Measurements from ENCODE around the gene KRTAP5-4.

Gene KRTAP5-4

GRCh38 chr11:1655168-1656060, 33.5 kb upstream of the KRTAP5-4 start:
- Histone ChIP-seq H3K36me3 (ENCODE audit: control insufficient read depth, insufficient read depth, low read length) (no peaks in the 10 kb centered on the region), H3K9ac (no peak overlapping the region), H3K4me1 (no peaks in the 10 kb centered on the region), H3K9me3 (ENCODE audit: control insufficient read depth, low read length) (no peaks in the 10 kb centered on the region), H3K27ac (no peak overlapping the region), H3K4me3 (ENCODE audit: low read depth, low read length) (no peak overlapping the region), H3K79me2 (no peaks in the 10 kb centered on the region), H3K27me3 (ENCODE audit: control insufficient read depth, insufficient read depth, low read length) (no peaks in the 10 kb centered on the region), H2AFZ (no peak overlapping the region), H3K4me2 (ENCODE audit: low read length) (no peak overlapping the region)
- TF ChIP-seq, protein P1, sequence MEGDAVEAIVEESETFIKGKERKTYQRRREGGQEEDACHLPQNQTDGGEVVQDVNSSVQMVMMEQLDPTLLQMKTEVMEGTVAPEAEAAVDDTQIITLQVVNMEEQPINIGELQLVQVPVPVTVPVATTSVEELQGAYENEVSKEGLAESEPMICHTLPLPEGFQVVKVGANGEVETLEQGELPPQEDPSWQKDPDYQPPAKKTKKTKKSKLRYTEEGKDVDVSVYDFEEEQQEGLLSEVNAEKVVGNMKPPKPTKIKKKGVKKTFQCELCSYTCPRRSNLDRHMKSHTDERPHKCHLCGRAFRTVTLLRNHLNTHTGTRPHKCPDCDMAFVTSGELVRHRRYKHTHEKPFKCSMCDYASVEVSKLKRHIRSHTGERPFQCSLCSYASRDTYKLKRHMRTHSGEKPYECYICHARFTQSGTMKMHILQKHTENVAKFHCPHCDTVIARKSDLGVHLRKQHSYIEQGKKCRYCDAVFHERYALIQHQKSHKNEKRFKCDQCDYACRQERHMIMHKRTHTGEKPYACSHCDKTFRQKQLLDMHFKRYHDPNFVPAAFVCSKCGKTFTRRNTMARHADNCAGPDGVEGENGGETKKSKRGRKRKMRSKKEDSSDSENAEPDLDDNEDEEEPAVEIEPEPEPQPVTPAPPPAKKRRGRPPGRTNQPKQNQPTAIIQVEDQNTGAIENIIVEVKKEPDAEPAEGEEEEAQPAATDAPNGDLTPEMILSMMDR (IDR thresholded peaks at IDR 0.05): no peak

DNA sequence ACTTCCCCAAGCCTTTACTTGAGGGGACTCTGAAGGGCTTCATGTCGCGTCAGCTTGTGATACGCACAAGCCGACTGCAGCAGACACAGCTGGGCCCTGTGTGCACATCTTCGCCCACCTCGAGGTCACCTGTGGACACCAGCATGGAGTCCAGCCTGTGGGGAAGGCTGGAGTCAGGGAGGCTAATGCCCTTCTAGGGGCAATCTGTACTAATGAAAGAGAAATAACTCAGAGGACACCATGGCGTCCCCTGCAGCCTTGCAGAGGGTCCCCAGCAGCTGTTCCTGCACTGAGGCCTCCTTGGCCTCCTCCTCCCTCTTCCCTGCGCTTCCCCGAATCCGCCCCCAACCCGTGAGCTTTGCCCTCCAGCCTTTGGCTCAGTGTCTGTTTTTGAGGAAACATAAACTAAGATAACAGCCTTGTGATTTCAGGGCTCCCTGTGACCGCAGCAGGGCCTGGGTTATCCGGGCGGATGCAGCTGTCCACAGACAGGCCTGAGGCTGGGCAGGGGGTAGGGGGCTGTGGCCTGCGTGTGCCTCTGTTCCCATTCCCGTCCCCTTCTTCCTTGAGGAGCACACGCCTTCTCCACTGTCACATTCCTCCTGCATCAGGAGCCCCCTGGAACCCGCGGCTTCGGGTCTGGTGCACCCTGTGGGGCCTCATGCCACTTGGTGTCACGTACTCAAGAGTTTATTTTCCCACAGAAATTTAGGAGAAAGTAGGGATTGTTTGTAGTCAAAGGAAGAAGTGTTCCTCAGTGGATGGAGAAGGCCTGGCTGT, 32.6 kb upstream of the KRTAP5-4 start:
- no peak overlapping the region for H3K4me2 ChIP-seq (ENCODE audit: low read length)
- TF ChIP-seq, protein P1 (IDR thresholded peaks at IDR 0.05): no peak
- no peak overlapping the region for H3K9ac ChIP-seq
- no peaks in the 10 kb centered on the region for H3K79me2 ChIP-seq
- H3K36me3 ChIP-seq (ENCODE audit: control insufficient read depth, insufficient read depth, low read length): no peaks in the 10 kb centered on the region
- no peak overlapping the region for H2AFZ ChIP-seq
- H3K27ac ChIP-seq: no peak overlapping the region
- no peaks in the 10 kb centered on the region for H3K4me1 ChIP-seq
- H3K27me3 ChIP-seq (ENCODE audit: control insufficient read depth, insufficient read depth, low read length): no peaks in the 10 kb centered on the region
- H3K4me3 ChIP-seq (ENCODE audit: low read depth, low read length): no peak overlapping the region
- H3K9me3 ChIP-seq (ENCODE audit: control insufficient read depth, low read length): no peaks in the 10 kb centered on the region

GRCh38 chr11:1653541-1654387, 31.8 kb upstream of the KRTAP5-4 start:
- Histone ChIP-seq H3K27me3 (ENCODE audit: control insufficient read depth, insufficient read depth, low read length) (no peaks in the 10 kb centered on the region), H3K27ac (no peak overlapping the region), H3K4me2 (ENCODE audit: low read length) (no peak overlapping the region), H3K79me2 (no peaks in the 10 kb centered on the region), H3K9me3 (ENCODE audit: control insufficient read depth, low read length) (no peaks in the 10 kb centered on the region), H3K9ac (no peak overlapping the region), H3K4me1 (no peaks in the 10 kb centered on the region), H2AFZ (no peak overlapping the region), H3K4me3 (ENCODE audit: low read depth, low read length) (no peak overlapping the region), H3K36me3 (ENCODE audit: control insufficient read depth, insufficient read depth, low read length) (no peaks in the 10 kb centered on the region)
- TF ChIP-seq, protein P1 (IDR thresholded peaks at IDR 0.05): no peak

DNA sequence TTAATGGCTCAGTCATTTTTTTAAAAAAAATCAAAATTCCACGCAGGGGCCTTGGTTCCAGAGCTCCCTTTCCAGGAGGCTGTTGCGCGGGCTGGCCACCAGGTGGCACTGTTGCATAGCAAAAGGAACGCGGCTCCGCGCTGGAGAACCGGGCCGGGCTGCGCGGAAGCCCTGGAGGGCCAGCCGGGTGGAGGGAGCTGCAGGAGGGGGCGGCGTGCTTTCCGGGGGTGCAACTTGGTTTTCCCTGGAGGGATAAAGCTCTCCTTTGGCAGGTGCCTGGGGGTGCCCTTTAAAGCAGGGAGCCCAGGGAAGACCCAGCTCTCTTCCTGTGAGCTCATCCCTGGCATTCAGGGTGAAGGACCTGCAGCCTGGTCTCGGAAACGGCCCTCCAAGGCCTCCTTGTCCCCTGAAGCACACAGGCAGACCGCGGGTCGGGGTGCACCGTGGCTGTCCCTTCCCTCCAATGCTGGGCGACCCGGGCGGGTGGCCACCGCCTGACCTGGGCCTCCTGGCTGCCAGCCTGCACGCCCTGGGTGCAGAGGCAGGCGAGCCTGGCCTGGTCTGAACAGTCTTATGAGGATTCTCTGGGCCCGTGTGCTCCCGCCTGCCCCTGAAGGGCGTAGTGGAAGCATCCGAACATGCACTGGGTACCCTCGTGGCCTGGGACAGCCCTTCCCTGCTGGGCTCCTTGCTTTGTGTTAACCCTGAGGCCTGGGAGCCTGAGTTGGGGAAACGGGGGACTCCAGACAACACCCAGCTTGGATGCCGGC, 31.0 kb upstream of the KRTAP5-4 start:
- TF ChIP-seq, protein P1 (IDR thresholded peaks at IDR 0.05): peak; percentile 90
- no peak overlapping the region for H2AFZ ChIP-seq
- no peaks in the 10 kb centered on the region for H3K9me3 ChIP-seq (ENCODE audit: control insufficient read depth, low read length)
- no peak overlapping the region for H3K4me2 ChIP-seq (ENCODE audit: low read length)
- H3K9ac ChIP-seq: no peak overlapping the region
- no peaks in the 10 kb centered on the region for H3K4me1 ChIP-seq
- H3K27me3 ChIP-seq (ENCODE audit: control insufficient read depth, insufficient read depth, low read length): no peaks in the 10 kb centered on the region
- no peak overlapping the region for H3K4me3 ChIP-seq (ENCODE audit: low read depth, low read length)
- no peaks in the 10 kb centered on the region for H3K79me2 ChIP-seq
- no peak overlapping the region for H3K27ac ChIP-seq
- H3K36me3 ChIP-seq (ENCODE audit: control insufficient read depth, insufficient read depth, low read length): no peaks in the 10 kb centered on the region
